Activated CD8-positive, alpha-beta memory T cell treated with anti-CD3 and anti-CD28 coated beads for 1 hour (primary cell): ENCODE results near the gene GLRX5.
"Not testable (repeated sequence)": the region's sequence is repeated elsewhere in the genome, so short reads cannot be mapped to it uniquely, and the experiment has no call there.

Experiments used
- DNase-seq, 2 donors: peaks; one replicate each; pipeline ENCODE4 v3.0.0-alpha.2; 2020; ENCODE audit warnings: low read depth in 1 of 2; ENCODE audit errors: extremely low read depth in 1 of 2

Gene GLRX5

GRCh38 chr14:95498622-95499353 lies 36.1 kb upstream of the GLRX5 start:
- DNase-seq, result no peak

GRCh38 chr14:95499354-95499750 lies 35.5 kb upstream of the GLRX5 start:
- no peak for DNase-seq

GRCh38 chr14:95500201-95500681 lies 34.6 kb upstream of the GLRX5 start:
- DNase-seq, result no peak

- no peak for DNase-seq
Measured at GRCh38 chr14:95500772-95501401, 34.0 kb upstream of the GLRX5 start.

GRCh38 chr14:95502381-95502950 lies 32.4 kb upstream of the GLRX5 start:
- no peak for DNase-seq

- no peak for DNase-seq
Measured at GRCh38 chr14:95503365-95504134, 31.3 kb upstream of the GLRX5 start.

- DNase-seq, result no peak
Measured at GRCh38 chr14:95504135-95505029, 30.5 kb upstream of the GLRX5 start.

GRCh38 chr14:95505030-95505589 lies 29.7 kb upstream of the GLRX5 start:
- no peak for DNase-seq

GRCh38 chr14:95507174-95507573 lies 27.7 kb upstream of the GLRX5 start:
- DNase-seq, result no peak

- DNase-seq, result no peak
Measured at GRCh38 chr14:95507701-95508103, 27.1 kb upstream of the GLRX5 start.

GRCh38 chr14:95508377-95508776 lies 26.5 kb upstream of the GLRX5 start:
- DNase-seq, result no peak

GRCh38 chr14:95509495-95509894 lies 25.4 kb upstream of the GLRX5 start:
- no peak for DNase-seq

GRCh38 chr14:95510344-95510743 lies 24.5 kb upstream of the GLRX5 start:
- DNase-seq, result not testable (repeated sequence)

- no peak for DNase-seq
Measured at GRCh38 chr14:95510804-95511203, 24.0 kb upstream of the GLRX5 start.

- DNase-seq, result no peak
Measured at GRCh38 chr14:95511687-95512086, 23.2 kb upstream of the GLRX5 start.

GRCh38 chr14:95513291-95513690 lies 21.6 kb upstream of the GLRX5 start:
- no peak for DNase-seq

GRCh38 chr14:95514131-95515079 lies 20.4 kb upstream of the GLRX5 start:
- no peak for DNase-seq

- DNase-seq, result no peak
Measured at GRCh38 chr14:95515080-95515489, 19.8 kb upstream of the GLRX5 start.
